ENCODE results near the gene PPFIA1. TPM values are rescaled to one million over a fixed set of nuclear protein-coding genes. Genes with fewer than 3 reads are reported as not detected.

PPFIA1 gene
- total and polyA plus RNA-seq, 3 donors from 2014 or later: 110 to 144 (median 125) TPM

DNA sequence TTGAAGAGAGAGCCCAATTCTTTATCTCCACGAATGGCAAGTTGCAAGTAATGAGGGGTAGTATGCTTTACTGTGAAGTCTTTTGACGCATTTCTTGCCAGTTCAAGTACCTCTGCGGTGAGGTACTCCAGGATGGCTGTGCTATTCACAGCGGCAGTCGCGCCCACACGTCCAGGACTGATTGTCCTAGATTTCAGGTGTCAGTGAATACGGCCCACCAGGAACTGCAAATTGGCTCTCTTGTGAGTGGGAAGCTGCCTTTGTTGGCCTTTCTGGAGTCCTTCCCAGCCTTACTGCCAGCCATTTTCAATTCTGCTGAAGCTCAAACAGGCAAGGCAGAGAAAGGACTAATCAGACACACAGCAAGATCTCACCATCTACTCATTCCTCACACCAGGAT is 8.5 kb downstream of the PPFIA1 start:
- no peaks in the 10 kb centered on the region for H3K4me1 ChIP-seq
- H3K9me3 ChIP-seq: no peaks in the 10 kb centered on the region
- 84 to 93% methylated on average over 8 of the region's 8 CpGs for whole genome bisulfite sequencing, 2 donors
- H3K27ac ChIP-seq: no peak overlapping the region
- H3K27me3 ChIP-seq: no peaks in the 10 kb centered on the region
- no peak for DNase-seq
- no peak for TF ChIP-seq POLR2A (IDR thresholded peaks at IDR 0.05)
- TF ChIP-seq, protein P1, sequence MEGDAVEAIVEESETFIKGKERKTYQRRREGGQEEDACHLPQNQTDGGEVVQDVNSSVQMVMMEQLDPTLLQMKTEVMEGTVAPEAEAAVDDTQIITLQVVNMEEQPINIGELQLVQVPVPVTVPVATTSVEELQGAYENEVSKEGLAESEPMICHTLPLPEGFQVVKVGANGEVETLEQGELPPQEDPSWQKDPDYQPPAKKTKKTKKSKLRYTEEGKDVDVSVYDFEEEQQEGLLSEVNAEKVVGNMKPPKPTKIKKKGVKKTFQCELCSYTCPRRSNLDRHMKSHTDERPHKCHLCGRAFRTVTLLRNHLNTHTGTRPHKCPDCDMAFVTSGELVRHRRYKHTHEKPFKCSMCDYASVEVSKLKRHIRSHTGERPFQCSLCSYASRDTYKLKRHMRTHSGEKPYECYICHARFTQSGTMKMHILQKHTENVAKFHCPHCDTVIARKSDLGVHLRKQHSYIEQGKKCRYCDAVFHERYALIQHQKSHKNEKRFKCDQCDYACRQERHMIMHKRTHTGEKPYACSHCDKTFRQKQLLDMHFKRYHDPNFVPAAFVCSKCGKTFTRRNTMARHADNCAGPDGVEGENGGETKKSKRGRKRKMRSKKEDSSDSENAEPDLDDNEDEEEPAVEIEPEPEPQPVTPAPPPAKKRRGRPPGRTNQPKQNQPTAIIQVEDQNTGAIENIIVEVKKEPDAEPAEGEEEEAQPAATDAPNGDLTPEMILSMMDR (IDR thresholded peaks at IDR 0.05): no peak
- no peak overlapping the region for H3K4me3 ChIP-seq
- H3K36me3 ChIP-seq (ENCODE audit: low read depth, missing control alignments): no peaks in the 10 kb centered on the region
- intact Hi-C loops (cut with DNase I; ENCODE audit: low total_unique reads): no loop called here

DNA sequence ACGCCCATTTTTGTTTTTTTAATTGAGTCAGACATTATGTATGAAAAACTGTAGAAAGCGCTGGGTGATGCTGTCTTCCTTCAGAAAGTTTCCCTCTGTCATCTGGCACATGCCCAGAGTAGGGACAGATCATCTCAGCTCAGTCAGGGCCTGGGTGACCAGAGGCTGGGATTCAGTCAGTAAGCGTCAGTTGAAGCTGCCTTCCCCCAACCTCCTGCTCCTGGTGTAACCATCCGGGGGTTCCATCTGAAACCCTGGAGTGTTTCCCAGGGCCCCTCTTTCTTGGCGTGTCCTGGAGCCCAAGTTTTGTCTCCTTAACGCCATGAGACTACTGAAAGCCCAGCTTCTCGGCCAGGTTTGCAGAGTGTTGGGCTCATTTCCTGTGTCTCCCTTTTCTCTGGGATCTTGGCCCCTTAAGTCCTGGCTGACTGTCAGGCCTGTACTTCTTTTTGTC is 10.7 kb downstream of the PPFIA1 start:
- H3K4me1 ChIP-seq: no peaks in the 10 kb centered on the region
- no peak for TF ChIP-seq POLR2A (IDR thresholded peaks at IDR 0.05)
- TF ChIP-seq, protein P1 (IDR thresholded peaks at IDR 0.05): no peak
- no peaks in the 10 kb centered on the region for H3K27me3 ChIP-seq
- no peak overlapping the region for H3K4me3 ChIP-seq
- intact Hi-C loops (cut with DNase I; ENCODE audit: low total_unique reads): no loop called here
- H3K36me3 ChIP-seq (ENCODE audit: low read depth, missing control alignments): no peaks in the 10 kb centered on the region
- WGBS, 2 donors: 56 to 72% methylated on average over 7 of the region's 7 CpGs
- DNase-seq: peak; percentile 44
- H3K9me3 ChIP-seq: no peaks in the 10 kb centered on the region
- H3K27ac ChIP-seq: peak overlapping the region in 1 of 2 donors; percentile 59

DNA sequence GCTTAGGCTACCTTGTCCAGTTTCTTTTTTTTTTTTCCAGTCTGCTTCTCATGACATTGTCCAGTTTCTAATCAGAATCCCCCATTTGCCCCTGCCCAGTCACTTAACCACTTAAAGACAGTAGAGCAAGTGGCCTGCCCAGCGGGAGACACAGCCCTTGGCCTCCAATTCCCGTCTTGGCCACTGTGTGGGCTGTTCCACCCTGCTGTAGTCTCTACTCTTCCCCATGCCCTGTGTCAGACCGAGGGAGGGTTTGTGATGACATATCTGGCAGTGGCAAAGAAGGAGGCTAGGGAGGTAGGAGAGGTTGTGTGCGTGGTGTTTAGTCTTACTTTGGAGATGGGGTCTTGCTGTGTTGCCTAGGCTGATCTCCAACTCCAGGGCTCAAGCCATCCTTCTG is 11.5 kb downstream of the PPFIA1 start:
- Histone ChIP-seq H3K9me3 (no peaks in the 10 kb centered on the region), H3K36me3 (ENCODE audit: low read depth, missing control alignments) (no peaks in the 10 kb centered on the region), H3K27me3 (no peaks in the 10 kb centered on the region), H3K4me3 (no peak overlapping the region), H3K27ac (no peak overlapping the region), H3K4me1 (no peaks in the 10 kb centered on the region)
- no peak for TF ChIP-seq POLR2A (IDR thresholded peaks at IDR 0.05)
- TF ChIP-seq, protein P1 (IDR thresholded peaks at IDR 0.05): no peak
- no peak for DNase-seq
- 85 to 90% methylated on average over 4 of the region's 4 CpGs for WGBS, 2 donors
- intact Hi-C loops (cut with DNase I; ENCODE audit: low total_unique reads): no loop called here

DNA sequence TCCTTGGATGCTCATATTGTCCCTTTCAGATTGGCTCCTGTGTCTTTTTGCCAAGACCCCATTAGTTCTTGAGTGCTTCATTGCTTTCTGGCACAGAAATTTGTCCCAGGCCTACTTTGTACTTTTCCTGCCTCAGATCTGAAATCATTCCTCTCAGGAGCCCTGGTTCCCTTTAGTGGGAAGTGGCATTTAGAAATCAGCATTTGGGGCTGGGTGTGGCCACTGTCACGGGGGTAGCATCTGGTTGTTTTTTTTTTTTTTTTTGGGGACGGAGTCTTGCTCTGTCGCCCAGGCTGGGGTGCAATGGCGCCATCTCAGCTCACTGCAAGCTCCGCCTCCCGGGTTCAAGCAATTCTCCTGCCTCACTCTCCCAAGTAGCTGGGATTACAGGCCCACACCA is 18.2 kb downstream of the PPFIA1 start:
- intact Hi-C loops (cut with DNase I; ENCODE audit: low total_unique reads): no loop called here
- TF ChIP-seq POLR2A (IDR thresholded peaks at IDR 0.05): no peak
- TF ChIP-seq, protein P1 (IDR thresholded peaks at IDR 0.05): no peak
- H3K27ac ChIP-seq: no peak overlapping the region
- H3K4me3 ChIP-seq: no peak overlapping the region
- H3K9me3 ChIP-seq: no peaks in the 10 kb centered on the region
- no peaks in the 10 kb centered on the region for H3K27me3 ChIP-seq
- WGBS, 2 donors: 88 to 90% methylated on average over 5 to 6 of the region's 6 CpGs
- peaks cover 3% of the 10 kb centered on the region for H3K4me1 ChIP-seq
- no peak for DNase-seq
- H3K36me3 ChIP-seq (ENCODE audit: low read depth, missing control alignments): no peaks in the 10 kb centered on the region

DNA sequence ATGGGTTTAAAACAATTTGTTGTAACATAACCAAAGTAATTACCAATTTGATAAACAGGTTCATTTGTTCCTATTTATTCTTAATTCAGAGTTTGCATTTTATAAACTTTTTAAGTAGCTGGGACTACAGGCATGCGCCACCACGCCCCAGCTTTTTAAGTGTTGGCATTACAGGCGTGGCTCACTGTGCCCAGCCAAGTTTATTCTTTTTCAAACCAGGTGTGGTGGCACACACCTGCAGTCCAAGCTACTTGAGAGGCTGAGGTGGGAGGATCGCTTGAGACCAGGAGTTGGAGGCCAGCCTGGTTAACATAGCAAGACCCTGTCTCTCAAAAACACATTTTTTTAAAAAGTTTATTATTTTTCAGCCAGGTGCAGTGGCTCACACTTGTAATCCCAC is 19.1 kb downstream of the PPFIA1 start:
- Histone ChIP-seq H3K27ac (no peak overlapping the region), H3K27me3 (no peaks in the 10 kb centered on the region), H3K4me1 (peaks cover 3% of the 10 kb centered on the region), H3K36me3 (ENCODE audit: low read depth, missing control alignments) (no peaks in the 10 kb centered on the region), H3K9me3 (no peaks in the 10 kb centered on the region), H3K4me3 (no peak overlapping the region)
- no peak for TF ChIP-seq POLR2A (IDR thresholded peaks at IDR 0.05)
- TF ChIP-seq, protein P1 (IDR thresholded peaks at IDR 0.05): no peak
- no peak for DNase-seq
- WGBS, 2 donors: 96 to 97% methylated on average over 4 of the region's 4 CpGs
- intact Hi-C loops (cut with DNase I; ENCODE audit: low total_unique reads): no loop called here

All from testis (tissue), 3 donors.